Heart right ventricle (tissue), 16 donors: Measurements from ENCODE around the gene EPS8L2. TPM values are rescaled to one million over a fixed set of nuclear protein-coding genes. Genes with fewer than 3 reads are reported as not detected.

Experiments
- ATAC-seq, 8 donors: fragments of 200-7000 bp; cut with Tn5 transposase; one replicate each; pipeline ENCODE4 v1.9.1; 2020; ENCODE audit warnings: mild to moderate bottlenecking in 8 of 8, moderate library complexity in 8 of 8, moderate number of reproducible peaks in 1 of 8
- DNase-seq, 2 donors: peaks; one replicate each; pipeline ENCODE4 v3.0.0-alpha.2; 2020
- H3K27ac ChIP-seq, 10 donors: fragments of 200-600 bp; sonication (generic) in 2 of 10; one replicate each; pipeline versions ENCODE4 v1.5.0 to v1.8.0; 2020 to 2022; ENCODE audit warnings: mild to moderate bottlenecking in 3 of 10
- H3K27me3 ChIP-seq, 7 donors: fragments of 200-600 bp; one replicate each; pipeline ENCODE4 v1.8.0; 2021 to 2022; ENCODE audit warnings: mild to moderate bottlenecking in 2 of 7
- H3K36me3 ChIP-seq, 9 donors: fragments of 200-600 bp; sonication (generic) in 1 of 9; one replicate each; pipeline versions ENCODE4 v1.5.0 to v1.8.0; 2020 to 2022; ENCODE audit warnings: mild to moderate bottlenecking in 2 of 9
- H3K4me1 ChIP-seq, 9 donors: fragments of 200-600 bp; sonication (generic) in 1 of 9; one replicate each; pipeline versions ENCODE4 v1.5.0 to v1.8.0; 2020 to 2022; ENCODE audit warnings: mild to moderate bottlenecking in 4 of 9
- H3K4me3 ChIP-seq, 10 donors: fragments of 200-600 bp; sonication (generic) in 2 of 10; one replicate each; pipeline versions ENCODE4 v1.5.0 to v1.8.0; 2020 to 2022; ENCODE audit warnings: mild to moderate bottlenecking in 7 of 10, moderate library complexity in 2 of 10
- H3K9me3 ChIP-seq, 11 donors: fragments of 200-600 bp in 10 of 11; sonication (generic) in 2 of 11; one replicate each; pipeline versions ENCODE4 v1.5.0 to v1.8.0; 2013 to 2022; ENCODE audit warnings: mild to moderate bottlenecking in 2 of 11, control low read depth in 1 of 11, moderate library complexity in 1 of 11
- WGBS, 2 donors: extraction: QIAGEN DNeasy Blood & Tissue Kit; methylation state at CpG; one replicate each; pipeline ENCODE4 v1.1.7; 2013; ENCODE audit warnings: inconsistent platforms in 1 of 2; 5-methylcytosine and 5-hydroxymethylcytosine counted together
- intact Hi-C, 10 donors: fragments of 100-400 bp; cut with DNase I; formaldehyde crosslinking; loops; one replicate each; pipeline versions ENCODE4 v1.11.1 to v1.14.2; 2022
- polyA plus RNA-seq, 2 donors: library from polyadenylated mRNA; stranded (reverse); fragments of 200-250 nt; gene quantifications; one replicate each; pipeline ENCODE4 v1.2.3, GENCODE V29; 2013
- total RNA-seq, 10 donors: library from RNA; stranded (reverse); fragmentation: NEBNext Ultra II Directional in 3 of 10; extraction: Animal tissue kit (Norgen Biotek cat#: 25700) in 3 of 10; gene quantifications; one replicate each; pipeline versions ENCODE4 v1.2.1 to v1.2.4, GENCODE V29; 2021 to 2023
- TF ChIP-seq, protein P1 (sequence below), 9 donors: fragments of 200-600 bp; sonication (generic) in 2 of 9; IDR thresholded peaks; one replicate each; pipeline versions ENCODE4 v1.5.0 to v1.8.0; 2021 to 2022; ENCODE audit warnings: antibody characterized with exemption in 9 of 9, mild to moderate bottlenecking in 5 of 9, moderate library complexity in 1 of 9
- donor health status: Arrhythmogenic right ventricular cardiomyopathy.
- donor health status: ischemic (EF 13 %, LVEDD 7.1; RV severe dilation, severe dysfunction).
- donor health status: healthy with polysubstance abuse.
- donor health status: DM: no; HTN: yes; CAD: no.
- donor health status: DM: no; HTN: no; CAD: no.
- donor health status: ischemic (EF 25% LVEDD 6.9; RV normal size, moderate dysfunction).
- donor health status: ischemic (EF 25% LVEDD 5.7; RV mildly dilated, moderate dysfunction).
- donor health status: healthy.
- donor health status: DM: yes; HTN: yes; CAD: no.
- donor health status: Ischemic cardiomyopathy.
- donor health status: ischemic (EF 35%, LVEDD 5.7; RV mildly dilated, moderate dysfunction).
- donor health status: nonischemic (EF 11% LVEDD 7.7; RV severe dilation, severe dysfunction).
- donor health status: DM: yes; HTN: yes; CAD: no.
- donor health status: PGD.
- donor health status: ischemic (EF 29% LVEDD 5.4; RV normal size, mild dysfunction).
- donor health status: nonischemic (EF 23%, LVEDD 6.1; RV moderate dilation, normal function).

The EPS8L2 gene
- total and polyA plus RNA-seq, 12 donors = 1.2 to 6.7 (median 2.9) TPM

- H3K27me3 ChIP-seq = no peaks in the 10 kb centered on the region
- H3K9me3 ChIP-seq = no peaks in the 10 kb centered on the region
- no peak overlapping the region for H3K4me3 ChIP-seq
- 77 to 84% methylated on average over 14 of the region's 15 CpGs for WGBS, 2 donors
- H3K4me1 ChIP-seq = peaks cover 0 to 23% (median 8%) of the 10 kb centered on the region in 9 donors
- H3K36me3 ChIP-seq = peaks cover 0 to 76% (median 0%) of the 10 kb centered on the region in 9 donors
- ATAC-seq = peak in 3 of 8 donors; percentile 17 to 39 (median 26)
- DNase-seq = no peak
- intact Hi-C loops = loop anchor here in 1 of 10 donors (10.0 kb wide), 1 partner anchor 60 kb away; no protein-coding TSS in a partner anchor
- H3K27ac ChIP-seq = peak overlapping the region in 5 of 10 donors; percentile 10 to 52 (median 44)
- TF ChIP-seq, protein P1, sequence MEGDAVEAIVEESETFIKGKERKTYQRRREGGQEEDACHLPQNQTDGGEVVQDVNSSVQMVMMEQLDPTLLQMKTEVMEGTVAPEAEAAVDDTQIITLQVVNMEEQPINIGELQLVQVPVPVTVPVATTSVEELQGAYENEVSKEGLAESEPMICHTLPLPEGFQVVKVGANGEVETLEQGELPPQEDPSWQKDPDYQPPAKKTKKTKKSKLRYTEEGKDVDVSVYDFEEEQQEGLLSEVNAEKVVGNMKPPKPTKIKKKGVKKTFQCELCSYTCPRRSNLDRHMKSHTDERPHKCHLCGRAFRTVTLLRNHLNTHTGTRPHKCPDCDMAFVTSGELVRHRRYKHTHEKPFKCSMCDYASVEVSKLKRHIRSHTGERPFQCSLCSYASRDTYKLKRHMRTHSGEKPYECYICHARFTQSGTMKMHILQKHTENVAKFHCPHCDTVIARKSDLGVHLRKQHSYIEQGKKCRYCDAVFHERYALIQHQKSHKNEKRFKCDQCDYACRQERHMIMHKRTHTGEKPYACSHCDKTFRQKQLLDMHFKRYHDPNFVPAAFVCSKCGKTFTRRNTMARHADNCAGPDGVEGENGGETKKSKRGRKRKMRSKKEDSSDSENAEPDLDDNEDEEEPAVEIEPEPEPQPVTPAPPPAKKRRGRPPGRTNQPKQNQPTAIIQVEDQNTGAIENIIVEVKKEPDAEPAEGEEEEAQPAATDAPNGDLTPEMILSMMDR (IDR thresholded peaks at IDR 0.05) = no peak
These were observed 40.8 kb upstream of the EPS8L2 start for GRCh38 chr11:665062-665703.

- intact Hi-C loops = loop anchor here in 1 of 10 donors (10.0 kb wide), 1 partner anchor 59 kb away; no protein-coding TSS in a partner anchor
- H3K36me3 ChIP-seq = peaks cover 0 to 75% (median 0%) of the 10 kb centered on the region in 9 donors
- TF ChIP-seq, protein P1 (IDR thresholded peaks at IDR 0.05) = no peak
- DNase-seq = no peak
- H3K9me3 ChIP-seq = no peaks in the 10 kb centered on the region
- peaks cover 0 to 23% (median 8%) of the 10 kb centered on the region in 9 donors for H3K4me1 ChIP-seq
- H3K4me3 ChIP-seq = no peak overlapping the region
- H3K27ac ChIP-seq = peak overlapping the region in 4 of 10 donors; percentile 10 to 52 (median 46)
- ATAC-seq = peak in 6 of 8 donors; percentile 66 to 81 (median 70)
- WGBS, 2 donors = 69 to 73% methylated on average over 11 of the region's 11 CpGs
- no peaks in the 10 kb centered on the region for H3K27me3 ChIP-seq
These were observed 40.2 kb upstream of the EPS8L2 start for GRCh38 chr11:665704-666281.

GRCh38 chr11:673866-674265 lies 32.2 kb upstream of the EPS8L2 start:
- TF ChIP-seq, protein P1 (IDR thresholded peaks at IDR 0.05) = no peak
- intact Hi-C loops = no loop called here
- H3K36me3 ChIP-seq = peaks cover 0 to 89% (median 22%) of the 10 kb centered on the region in 9 donors
- H3K27me3 ChIP-seq = no peaks in the 10 kb centered on the region
- no peaks in the 10 kb centered on the region for H3K9me3 ChIP-seq
- DNase-seq (no peak), ATAC-seq (no peak)
- no peak overlapping the region for H3K27ac ChIP-seq
- no peaks in the 10 kb centered on the region for H3K4me1 ChIP-seq
- 93 to 95% methylated on average over 8 of the region's 8 CpGs for WGBS, 2 donors
- H3K4me3 ChIP-seq = no peak overlapping the region

DNA sequence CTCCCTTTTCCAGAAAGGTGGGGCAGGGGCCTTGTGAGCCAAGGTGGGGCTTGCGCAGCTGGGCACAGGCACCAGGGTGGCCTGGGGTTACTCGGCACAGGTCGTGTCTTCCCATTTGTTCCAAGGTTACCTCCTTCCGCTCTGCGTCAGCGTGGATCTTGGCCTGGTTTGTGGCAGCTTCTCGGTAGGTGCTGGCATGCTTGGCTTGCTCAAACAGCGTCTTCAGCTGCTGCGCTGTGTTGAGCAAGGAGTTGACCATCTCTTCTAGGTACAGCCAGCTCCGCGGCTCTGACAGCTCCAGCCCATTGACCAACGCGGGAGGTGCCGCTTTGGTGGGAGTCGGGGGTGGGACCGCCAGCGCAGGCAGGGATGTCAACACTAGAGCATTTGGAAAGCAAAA lies 31.6 kb upstream of the EPS8L2 start:
- intact Hi-C loops = no loop called here
- DNase-seq = no peak
- H3K27ac ChIP-seq = no peak overlapping the region

More for the DNA sequence above, 31.6 kb upstream of the EPS8L2 start:
- H3K36me3 ChIP-seq = peaks cover 0 to 93% (median 23%) of the 10 kb centered on the region in 9 donors
- TF ChIP-seq, protein P1 (IDR thresholded peaks at IDR 0.05) = no peak
- no peak for ATAC-seq
- H3K27me3 ChIP-seq = no peaks in the 10 kb centered on the region
- H3K9me3 ChIP-seq = no peaks in the 10 kb centered on the region
- no peaks in the 10 kb centered on the region for H3K4me1 ChIP-seq
- 91 to 95% methylated on average over 17 of the region's 17 CpGs for WGBS, 2 donors
- no peak overlapping the region for H3K4me3 ChIP-seq
